Right lobe of liver (tissue), 6 donors: Measurements from ENCODE around the gene ETF1. TPM values are rescaled to one million over a fixed set of nuclear protein-coding genes. Genes with fewer than 3 reads are reported as not detected.

Experiments used
- ATAC-seq, 4 donors: fragments of 200-7000 bp; cut with Tn5 transposase; one replicate each; pipeline ENCODE4 v1.9.1; 2020; ENCODE audit warnings: mild to moderate bottlenecking in 4 of 4, moderate library complexity in 4 of 4
- DNase-seq, 3 donors: peaks; one replicate each; pipeline ENCODE4 v3.0.0-alpha.2; 2020
- H3K27ac ChIP-seq, 3 donors: fragments of 200-600 bp; one replicate each; pipeline ENCODE4 v1.8.0; 2022
- H3K27me3 ChIP-seq, 2 donors: fragments of 200-600 bp; one replicate each; pipeline ENCODE4 v1.8.0; 2022
- H3K36me3 ChIP-seq, 4 donors: fragments of 200-600 bp; sonication (generic) in 1 of 4; one replicate each; pipeline versions ENCODE4 v1.5.1 to v1.8.0; 2017 to 2022; ENCODE audit warnings: control low read depth in 1 of 4
- H3K4me1 ChIP-seq, 4 donors: fragments of 200-600 bp; sonication (generic) in 1 of 4; one replicate each; pipeline versions ENCODE4 v1.5.1 to v1.8.0; 2017 to 2022; ENCODE audit warnings: control low read depth in 1 of 4
- H3K4me3 ChIP-seq, 3 donors: fragments of 200-600 bp; one replicate each; pipeline ENCODE4 v1.8.0; 2022
- H3K9me3 ChIP-seq, 4 donors: fragments of 200-600 bp; sonication (generic) in 1 of 4; one replicate each; pipeline versions ENCODE4 v1.5.1 to v1.8.0; 2017 to 2022; ENCODE audit warnings: control low read depth in 1 of 4
- CTCF ChIP-seq, 4 donors: fragments of 200-600 bp in 3 of 4; fragments of 450-650 bp in 1 of 4; IDR thresholded peaks; one replicate each; pipeline versions ENCODE4 v1.5.1 to v1.8.0; 2016 to 2022; ENCODE audit warnings: antibody characterized with exemption in 4 of 4, mild to moderate bottlenecking in 2 of 4
- POLR2A ChIP-seq: fragments of 450-650 bp; IDR thresholded peaks from one replicate; pipeline ENCODE4 v1.6.1; 2017; ENCODE audit warnings: antibody characterized with exemption, mild to moderate bottlenecking
- WGBS: methylation state at CpG from one replicate; pipeline ENCODE4 v1.1.6; 2018; ENCODE audit warnings: low coverage, low lambda C conversion rate; ENCODE audit not compliant: insufficient coverage; ENCODE audit errors: missing lambda C conversion rate; 5-methylcytosine and 5-hydroxymethylcytosine counted together
- intact Hi-C, 2 donors: fragments of 100-400 bp; cut with DNase I; formaldehyde crosslinking; loops; one replicate each; pipeline versions ENCODE4 v1.11.2 to v1.14.1; 2022
- total RNA-seq, 6 experiments: library from RNA; depleted of rRNA in 2 of 6; stranded (reverse); fragments of >200 nt in 2 of 6; fragmentation: NEBNext Ultra II Directional in 3 of 6; extraction: Animal tissue kit (Norgen Biotek cat#: 25700) in 3 of 6; gene quantifications; one replicate each; pipeline versions ENCODE4 v1.1.0 to v1.2.4, GENCODE V29; 2016 to 2023
- donor health status: DM: no; HTN: yes; CAD: no.
- donor health status: DM: no; HTN: no; CAD: no.
- donor health status: DM: no; HTN: no; CAD: no.
- donor health status: DM: no; HTN: yes; CAD: no.
- donor health status: DM: no; HTN: yes; CAD: no.

Gene ETF1
- total RNA-seq, 6 experiments from 2014 or later = 29.5 to 52.1 (median 39.4) TPM

- ATAC-seq = peak; percentile 30 to 52 (median 38)
- Histone ChIP-seq H3K9me3 (no peaks in the 10 kb centered on the region), H3K27me3 (no peaks in the 10 kb centered on the region), H3K4me1 (peaks cover 0 to 45% (median 17%) of the 10 kb centered on the region in 4 donors), H3K27ac (peak overlapping the region in 1 of 3 donors; percentile 79), H3K36me3 (peaks cover 0 to 15% (median 4%) of the 10 kb centered on the region in 4 donors), H3K4me3 (no peak overlapping the region)
- peak in 2 of 3 donors; percentile 33 to 71 for DNase-seq
- TF ChIP-seq POLR2A (no peak), CTCF (IDR thresholded peaks at IDR 0.05) (no peak)
- intact Hi-C loops = loop anchor here (5.0 kb wide), 2 partner anchors 37 to 52 kb away; partner anchors contain the start of gene EGR1 (in 1 of the 2)
- whole genome bisulfite sequencing = 38% methylated on average over 3 of the region's 4 CpGs
Observed at GRCh38 chr5:138504799-138505198, 38.2 kb downstream of the ETF1 start.

GRCh38 chr5:138503487-138504270 is 39.4 kb downstream of the ETF1 start:
- WGBS = 7% methylated on average over 5 of the region's 6 CpGs
- intact Hi-C loops = loop anchor here (5.0 kb wide), 2 partner anchors 36 to 51 kb away; partner anchors contain the start of gene EGR1 (in 1 of the 2)
- H3K4me3 ChIP-seq = no peak overlapping the region
- peaks cover 0 to 6% (median 2%) of the 10 kb centered on the region in 4 donors for H3K36me3 ChIP-seq
- peak overlapping the region in 1 of 3 donors; percentile 79 for H3K27ac ChIP-seq
- H3K4me1 ChIP-seq = peaks cover 0 to 45% (median 17%) of the 10 kb centered on the region in 4 donors
- DNase-seq (peak in 1 of 3 donors; percentile 56), ATAC-seq (peak; percentile 63 to 74 (median 68))
- peak; percentile 72 to 79 (median 74) for TF ChIP-seq CTCF (IDR thresholded peaks at IDR 0.05)
- no peak for TF ChIP-seq POLR2A
- no peaks in the 10 kb centered on the region for H3K9me3 ChIP-seq
- H3K27me3 ChIP-seq = no peaks in the 10 kb centered on the region

- Histone ChIP-seq H3K4me3 (no peak overlapping the region), H3K4me1 (peaks cover 0 to 36% (median 15%) of the 10 kb centered on the region in 4 donors), H3K9me3 (no peaks in the 10 kb centered on the region), H3K27ac (no peak overlapping the region), H3K27me3 (no peaks in the 10 kb centered on the region), H3K36me3 (no peaks in the 10 kb centered on the region)
- 93% methylated on average over 4 of the region's 11 CpGs for WGBS
- ATAC-seq (no peak), DNase-seq (no peak)
- intact Hi-C loops = loop anchor here (5.0 kb wide), 2 partner anchors 35 to 50 kb away; partner anchors contain the start of gene EGR1 (in 1 of the 2)
- no peak for TF ChIP-seq CTCF (IDR thresholded peaks at IDR 0.05)
- no peak for TF ChIP-seq POLR2A
Observed at GRCh38 chr5:138502521-138502920, 40.5 kb downstream of the ETF1 start.

- 51% methylated on average over 4 of the region's 4 CpGs for WGBS
- DNase-seq = peak in 1 of 3 donors; percentile 55
- no peak overlapping the region for H3K27ac ChIP-seq
- H3K4me1 ChIP-seq = peaks cover 0 to 33% (median 14%) of the 10 kb centered on the region in 4 donors
- intact Hi-C loops = loop anchor here (5.0 kb wide), 2 partner anchors 35 to 50 kb away; partner anchors contain the start of gene EGR1 (in 1 of the 2)
- no peaks in the 10 kb centered on the region for H3K9me3 ChIP-seq
- H3K4me3 ChIP-seq = no peak overlapping the region
- no peak for TF ChIP-seq POLR2A
- TF ChIP-seq CTCF (IDR thresholded peaks at IDR 0.05) = no peak
- peak in 2 of 4 donors; percentile 17 to 31 for ATAC-seq
- H3K27me3 ChIP-seq = no peaks in the 10 kb centered on the region
- no peaks in the 10 kb centered on the region for H3K36me3 ChIP-seq
Observed at GRCh38 chr5:138502121-138502520, 40.9 kb downstream of the ETF1 start.
